Measurements from ENCODE around the gene TALDO1.
"Not testable (repeated sequence)": the region's sequence is repeated elsewhere in the genome, so short reads cannot be mapped to it uniquely, and the experiment has no call there.

The TALDO1 gene

GRCh38 chr11:733072-733471, 14.2 kb upstream of the TALDO1 start:
- DNase-seq (ENCODE audit: extremely low read depth in 1 of 2, low read depth in 1 of 2): no peak

GRCh38 chr11:734541-734940, 12.7 kb upstream of the TALDO1 start:
- not testable (repeated sequence) for DNase-seq (ENCODE audit: extremely low read depth in 1 of 2, low read depth in 1 of 2)

GRCh38 chr11:737366-737765, 9.9 kb upstream of the TALDO1 start:
- DNase-seq (ENCODE audit: extremely low read depth in 1 of 2, low read depth in 1 of 2): no peak

GRCh38 chr11:737899-738298, 9.4 kb upstream of the TALDO1 start:
- DNase-seq (ENCODE audit: extremely low read depth in 1 of 2, low read depth in 1 of 2): not testable (repeated sequence)

GRCh38 chr11:742156-742546, 5.1 kb upstream of the TALDO1 start:
- no peak for DNase-seq (ENCODE audit: extremely low read depth in 1 of 2, low read depth in 1 of 2)

GRCh38 chr11:742571-743201, 4.6 kb upstream of the TALDO1 start:
- no peak for DNase-seq (ENCODE audit: extremely low read depth in 1 of 2, low read depth in 1 of 2)

- no peak for DNase-seq (ENCODE audit: extremely low read depth in 1 of 2, low read depth in 1 of 2)
Observed at GRCh38 chr11:745428-745827, 1.8 kb upstream of the TALDO1 start.

GRCh38 chr11:746289-747157, 741 bp upstream of the TALDO1 start:
- no peak for DNase-seq (ENCODE audit: extremely low read depth in 1 of 2, low read depth in 1 of 2)

GRCh38 chr11:748007-748359, 719 bp downstream of the TALDO1 start:
- no peak for DNase-seq (ENCODE audit: extremely low read depth in 1 of 2, low read depth in 1 of 2)

GRCh38 chr11:749731-750130, 2.5 kb downstream of the TALDO1 start:
- DNase-seq (ENCODE audit: extremely low read depth in 1 of 2, low read depth in 1 of 2): no peak

- DNase-seq (ENCODE audit: extremely low read depth in 1 of 2, low read depth in 1 of 2): no peak
Observed at GRCh38 chr11:760236-760635, 13.0 kb downstream of the TALDO1 start.

GRCh38 chr11:761526-762108, 14.4 kb downstream of the TALDO1 start:
- DNase-seq (ENCODE audit: extremely low read depth in 1 of 2, low read depth in 1 of 2): no peak

GRCh38 chr11:762421-763072, 15.3 kb downstream of the TALDO1 start:
- DNase-seq (ENCODE audit: extremely low read depth in 1 of 2, low read depth in 1 of 2): no peak

- no peak for DNase-seq (ENCODE audit: extremely low read depth in 1 of 2, low read depth in 1 of 2)
Observed at GRCh38 chr11:763073-763463, 15.8 kb downstream of the TALDO1 start.

GRCh38 chr11:763549-764321, 16.5 kb downstream of the TALDO1 start:
- DNase-seq (ENCODE audit: extremely low read depth in 1 of 2, low read depth in 1 of 2): no peak

GRCh38 chr11:764322-765024, 17.2 kb downstream of the TALDO1 start:
- DNase-seq (ENCODE audit: extremely low read depth in 1 of 2, low read depth in 1 of 2): no peak

- no peak for DNase-seq (ENCODE audit: extremely low read depth in 1 of 2, low read depth in 1 of 2)
Observed at GRCh38 chr11:765025-765801, 17.9 kb downstream of the TALDO1 start.

GRCh38 chr11:765802-766091, 18.5 kb downstream of the TALDO1 start:
- no peak for DNase-seq (ENCODE audit: extremely low read depth in 1 of 2, low read depth in 1 of 2)

- no peak for DNase-seq (ENCODE audit: extremely low read depth in 1 of 2, low read depth in 1 of 2)
Observed at GRCh38 chr11:766106-766935, 19.1 kb downstream of the TALDO1 start.

Measured in stimulated activated CD8-positive, alpha-beta memory T cell treated with anti-CD3 and anti-CD28 coated beads, Interleukin-7, amount 100 ng/mL, for 48 hours (primary cell).